UCSD-AML1 (cell line): ENCODE measurements around the gene RGS3.
"Not testable (repeated sequence)": the region's sequence is repeated elsewhere in the genome, so short reads cannot be mapped to it uniquely, and the experiment has no call there.

Experiments
- DNase-seq: peaks from one replicate; lab custom pipeline; 2025; ENCODE audit not compliant: unreplicated experiment; lab: John Stamatoyannopoulos, UW

Gene RGS3

DNA sequence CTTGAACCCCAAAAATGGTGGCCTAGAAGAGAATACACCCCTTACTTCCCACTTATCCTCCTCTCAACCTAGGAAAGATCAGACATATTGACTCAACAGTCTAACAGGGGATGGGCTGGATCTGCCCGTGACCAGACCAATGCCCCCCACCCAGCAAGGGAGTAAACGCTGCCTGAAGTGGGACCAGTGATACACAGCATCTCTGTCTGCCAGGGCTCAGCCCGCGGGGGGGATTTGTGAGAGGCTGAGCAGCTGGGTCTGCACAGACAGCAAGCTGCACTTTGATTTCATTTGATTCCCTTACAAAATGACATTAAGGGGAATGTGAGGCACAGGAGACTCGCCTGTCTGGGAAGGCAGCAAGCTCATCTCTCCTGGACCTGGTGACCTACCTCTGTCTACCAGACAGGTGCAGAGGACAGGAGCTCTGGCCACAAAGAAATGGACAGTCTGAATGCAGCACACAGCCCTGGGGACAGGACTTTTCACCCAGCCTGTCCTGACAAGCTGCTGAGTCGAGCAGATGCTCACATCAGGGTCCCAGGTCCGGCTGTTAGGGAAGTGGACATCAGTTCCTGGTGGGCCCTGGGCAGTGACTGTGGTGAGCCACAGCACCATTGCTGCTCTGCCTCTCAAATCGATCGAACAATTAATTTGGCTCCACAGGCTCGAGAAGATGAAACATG lies 79.9 kb downstream of the RGS3 start:
- no peak for DNase-seq

GRCh38 chr9:113543982-113544303 lies 80.4 kb downstream of the RGS3 start:
- DNase-seq, result no peak

GRCh38 chr9:113545068-113545467 lies 81.5 kb downstream of the RGS3 start:
- no peak for DNase-seq

GRCh38 chr9:113546566-113546965 lies 83.0 kb downstream of the RGS3 start:
- no peak for DNase-seq

DNA sequence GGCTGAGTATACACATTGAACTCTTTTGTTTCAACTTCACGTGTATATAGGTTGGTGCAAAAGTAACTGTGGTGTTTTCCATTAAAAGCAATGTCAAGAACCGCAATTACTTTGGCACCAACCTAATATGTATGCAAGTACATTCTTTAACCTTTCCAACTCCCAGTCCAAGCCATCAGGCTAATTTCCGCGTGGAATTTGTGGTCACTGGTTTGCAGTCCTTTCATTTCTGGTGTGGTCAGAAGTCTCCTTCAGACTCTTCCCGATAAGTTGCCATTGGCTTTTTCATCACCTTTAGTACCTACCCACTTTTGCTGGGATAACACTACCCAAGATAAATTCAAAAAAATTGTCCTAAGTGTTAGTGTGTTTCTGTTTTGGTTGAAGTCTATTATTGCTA lies 84.0 kb downstream of the RGS3 start:
- no peak for DNase-seq

- peak; percentile 80 for DNase-seq
These were observed 84.9 kb downstream of the RGS3 start for GRCh38 chr9:113548221-113549041.

- not testable (repeated sequence) for DNase-seq
These were observed 86.4 kb downstream of the RGS3 start for GRCh38 chr9:113549892-113550291.

- no peak for DNase-seq
These were observed 93.5 kb downstream of the RGS3 start for GRCh38 chr9:113556877-113557593.

- DNase-seq, result no peak
These were observed 95.3 kb downstream of the RGS3 start for GRCh38 chr9:113558632-113559502.

DNA sequence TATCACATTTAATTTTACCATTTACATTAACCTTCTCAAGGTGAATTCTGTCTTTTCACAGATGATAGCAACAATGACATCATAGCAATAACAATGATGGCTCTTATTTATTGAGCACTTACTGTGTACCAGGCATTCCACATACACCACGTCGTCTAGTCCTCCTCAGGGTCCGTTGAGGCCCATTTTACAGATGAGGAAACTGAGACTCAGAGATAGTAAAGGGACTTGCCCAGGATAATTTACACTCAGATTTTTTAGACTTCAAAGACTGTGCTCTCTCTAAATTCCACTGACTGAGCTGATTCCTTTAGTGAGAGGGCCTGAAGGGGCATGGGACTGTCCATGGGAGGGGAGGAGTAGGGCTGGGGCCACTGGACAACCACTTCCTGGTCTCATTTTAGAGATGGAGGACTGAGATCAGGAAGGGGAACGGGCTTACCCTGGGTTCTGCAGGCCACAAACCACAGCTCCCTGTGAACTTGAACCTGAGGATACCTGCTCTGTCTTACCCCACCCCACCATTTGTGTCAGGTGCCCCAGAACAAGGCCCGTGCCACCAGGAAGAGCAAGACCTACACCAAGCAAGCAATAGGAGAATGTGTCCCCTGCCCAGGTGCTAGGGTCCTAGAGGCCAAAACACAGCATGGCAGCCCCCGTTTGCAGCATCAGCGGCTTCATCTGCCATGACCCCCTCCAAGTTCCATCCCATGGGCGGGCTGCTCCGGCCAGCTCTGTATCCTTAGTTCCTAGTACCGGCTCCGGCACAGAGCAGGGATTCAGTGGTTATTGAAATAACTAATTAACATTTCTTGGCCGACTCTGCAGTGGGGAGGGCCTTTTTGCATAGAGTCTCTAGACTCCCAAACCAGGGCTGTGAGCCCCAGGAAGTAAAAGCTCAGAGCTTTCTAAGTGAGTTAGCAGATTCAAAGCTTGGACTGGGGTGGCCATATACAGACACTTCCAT lies 96.6 kb downstream of the RGS3 start:
- DNase-seq, result no peak

- no peak for DNase-seq
These were observed 99.3 kb downstream of the RGS3 start for GRCh38 chr9:113562653-113563381.

- no peak for DNase-seq
These were observed 100.4 kb downstream of the RGS3 start for GRCh38 chr9:113563826-113564497.

DNA sequence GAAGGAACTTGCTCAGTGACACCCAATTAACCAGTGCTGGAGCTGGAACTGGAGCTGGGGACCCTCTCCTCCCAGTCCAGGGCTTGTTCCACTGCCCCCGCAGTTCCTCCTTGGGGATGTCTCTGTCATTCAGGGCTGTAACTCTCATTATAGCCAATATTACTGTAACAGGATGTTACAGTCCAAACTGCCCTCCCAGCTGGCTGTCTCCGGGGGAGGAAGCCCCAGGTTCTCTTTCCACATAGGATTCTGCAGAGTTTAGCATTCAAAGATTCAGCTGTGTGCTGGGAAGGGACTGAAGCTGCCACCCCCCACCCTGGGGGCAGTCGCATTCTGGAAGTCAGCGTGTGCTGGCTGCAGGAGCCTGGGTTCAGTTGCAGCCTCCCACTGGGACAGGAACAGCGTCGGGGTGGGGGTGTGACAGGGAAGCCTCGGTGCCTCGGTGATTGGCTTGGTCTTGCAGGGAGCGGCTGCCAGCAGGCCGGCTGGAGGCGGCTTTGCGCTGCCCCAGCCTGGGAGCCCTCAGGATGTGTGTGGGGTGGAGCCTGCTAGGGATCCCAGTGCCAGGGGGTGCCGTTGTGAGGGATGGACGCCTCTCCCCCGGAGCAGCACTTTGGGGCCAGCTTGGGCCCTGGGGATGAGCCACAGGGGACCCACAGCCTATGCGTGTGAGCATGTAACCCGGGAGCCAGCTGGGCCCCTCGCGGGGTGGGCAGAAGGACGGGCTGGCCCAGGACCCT lies 101.1 kb downstream of the RGS3 start:
- peak; percentile 78 for DNase-seq

GRCh38 chr9:113566016-113566711 lies 102.6 kb downstream of the RGS3 start:
- DNase-seq, result no peak

GRCh38 chr9:113566712-113567071 lies 103.2 kb downstream of the RGS3 start:
- no peak for DNase-seq

DNA sequence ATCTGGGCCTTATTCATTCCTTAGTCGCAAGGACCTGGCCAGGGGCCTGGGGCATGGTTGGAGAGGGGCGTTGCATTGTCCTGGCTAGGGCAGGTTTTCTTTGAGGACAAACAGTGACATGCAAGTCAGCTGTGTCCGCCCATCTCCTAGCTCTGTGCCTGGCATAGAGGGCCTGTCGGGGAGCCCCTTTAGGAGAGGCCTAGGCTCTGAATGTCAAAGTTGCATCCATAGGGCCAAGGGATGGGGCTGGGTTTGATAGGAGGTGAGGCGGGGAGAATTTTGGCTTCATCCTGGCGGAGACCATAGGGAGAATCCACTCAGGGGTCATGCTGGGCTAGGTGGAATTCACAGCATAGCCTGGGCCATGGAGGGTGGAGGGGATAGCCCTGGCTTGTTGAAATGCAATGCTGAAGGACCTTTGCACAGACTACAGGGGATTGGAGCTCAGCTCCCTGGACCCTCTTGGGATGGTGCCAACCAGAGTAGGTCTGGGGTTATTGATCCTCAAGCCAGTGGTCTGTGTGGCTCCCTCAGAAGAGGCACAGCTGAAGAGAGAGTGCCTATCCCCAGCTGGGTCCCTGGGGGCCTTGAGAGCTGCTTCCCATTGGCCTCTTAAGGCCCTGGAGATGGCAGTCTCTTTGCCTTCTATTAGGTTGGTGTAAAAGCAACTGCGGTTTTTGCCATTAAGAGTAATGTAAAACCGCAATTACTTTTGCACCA lies 104.0 kb downstream of the RGS3 start:
- DNase-seq, result no peak

DNA sequence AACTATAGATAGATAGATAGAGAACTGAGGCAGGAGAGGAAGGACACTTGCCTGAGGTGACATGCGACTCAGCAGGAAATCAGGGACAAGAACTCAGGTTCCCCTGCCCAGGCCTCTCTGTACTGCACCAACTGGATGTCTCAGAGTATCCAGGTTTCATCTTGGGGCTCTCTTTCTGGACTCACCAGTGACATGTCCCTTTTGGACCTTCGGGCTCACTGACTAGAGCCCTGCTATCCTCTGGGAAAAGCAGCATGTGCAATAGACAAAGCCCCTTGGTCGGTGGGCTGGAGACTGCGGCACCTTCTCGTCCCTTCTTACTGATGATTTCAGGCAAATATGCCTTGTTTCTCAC lies 104.5 kb downstream of the RGS3 start:
- DNase-seq, result no peak
